H9 (cell line): ENCODE results near the gene IFI35. TPM values are rescaled to one million over a fixed set of nuclear protein-coding genes. Genes with fewer than 3 reads are reported as not detected.
A peak's percentile ranks its signal among the peaks of the same experiment; 100 is the strongest.

Experiments used
- DNase-seq: peaks from one replicate; pipeline ENCODE4 v3.0.0-alpha.2; 2017
- H2AFZ ChIP-seq: one replicate; pipeline ENCODE4 v1.6.1; 2013; ENCODE audit warnings: mild to moderate bottlenecking, low read length, control low read depth, moderate library complexity
- H2AK5ac ChIP-seq: 2 replicates; pipeline ENCODE4 v1.6.1; 2013; ENCODE audit warnings: low read length, control low read depth, mixed read lengths; ENCODE audit not compliant: insufficient read length
- H2BK120ac ChIP-seq: one replicate; pipeline ENCODE4 v1.6.1; 2013; ENCODE audit warnings: low read depth, mild to moderate bottlenecking, low read length, control low read depth, inconsistent platforms; ENCODE audit not compliant: poor library complexity, severe bottlenecking
- H2BK12ac ChIP-seq: 2 replicates; pipeline ENCODE4 v1.6.1; 2013; ENCODE audit warnings: low read length, control low read depth, mixed read lengths, low read depth; ENCODE audit not compliant: insufficient read length
- H2BK15ac ChIP-seq: 2 replicates; pipeline ENCODE4 v1.6.1; 2013; ENCODE audit warnings: low read depth, low read length, control low read depth
- H2BK20ac ChIP-seq: one replicate; pipeline ENCODE4 v1.6.1; 2013; ENCODE audit warnings: low read depth, mild to moderate bottlenecking, low read length, control low read depth, inconsistent platforms; ENCODE audit not compliant: poor library complexity, severe bottlenecking
- H2BK5ac ChIP-seq: 2 replicates; pipeline ENCODE4 v1.6.1; 2013; ENCODE audit warnings: low read length, control low read depth, mixed read lengths; ENCODE audit not compliant: insufficient read length
- H3K14ac ChIP-seq: 2 replicates; pipeline ENCODE4 v1.6.1; 2013; ENCODE audit warnings: low read length, control low read depth; ENCODE audit not compliant: insufficient read depth
- H3K18ac ChIP-seq: 2 replicates; pipeline ENCODE4 v1.6.1; 2013; ENCODE audit warnings: low read depth, mild to moderate bottlenecking, mixed read lengths, low read length, control low read depth; ENCODE audit not compliant: insufficient read length
- H3K23ac ChIP-seq: 2 replicates; pipeline ENCODE4 v1.6.1; 2013; ENCODE audit warnings: low read length, control low read depth, mixed read lengths, low read depth; ENCODE audit not compliant: insufficient read length
- H3K23me2 ChIP-seq: 2 replicates; pipeline ENCODE4 v1.6.1; 2013; ENCODE audit warnings: low read depth, mild to moderate bottlenecking, mixed read lengths, low read length, control low read depth; ENCODE audit not compliant: insufficient read length, poor library complexity, severe bottlenecking
- H3K27ac ChIP-seq: 2 replicates; pipeline ENCODE4 v1.5.1; 2013; ENCODE audit warnings: low read length, control low read depth, mixed read lengths, low read depth; ENCODE audit not compliant: insufficient read length
- H3K27me3 ChIP-seq: 2 replicates; pipeline ENCODE4 v1.6.1; 2013; ENCODE audit warnings: low read length, control low read depth, inconsistent platforms; ENCODE audit not compliant: insufficient read depth
- H3K4ac ChIP-seq: 2 replicates; pipeline ENCODE4 v1.6.1; 2013; ENCODE audit warnings: low read depth, mild to moderate bottlenecking, control low read depth, inconsistent platforms, low read length, moderate library complexity
- H3K4me1 ChIP-seq: 2 replicates; pipeline ENCODE4 v1.6.1; 2013; ENCODE audit warnings: low read length, control low read depth, inconsistent platforms; ENCODE audit not compliant: insufficient read depth
- H3K4me2 ChIP-seq: 2 replicates; pipeline ENCODE4 v1.6.1; 2013; ENCODE audit warnings: low read length, control low read depth, mixed read lengths; ENCODE audit not compliant: insufficient read length, insufficient read depth
- H3K56ac ChIP-seq: 2 replicates; pipeline ENCODE4 v1.6.1; 2013; ENCODE audit warnings: low read depth, mild to moderate bottlenecking, mixed read lengths, low read length, control low read depth; ENCODE audit not compliant: insufficient read length
- H3K79me1 ChIP-seq: 2 replicates; pipeline ENCODE4 v1.6.1; 2013; ENCODE audit warnings: low read depth, mild to moderate bottlenecking, moderate library complexity, low read length, control low read depth, inconsistent platforms; ENCODE audit not compliant: insufficient read depth, poor library complexity, severe bottlenecking
- H3K79me2 ChIP-seq: 2 replicates; pipeline ENCODE4 v1.6.1; 2013; ENCODE audit warnings: low read length, control low read depth, inconsistent platforms; ENCODE audit not compliant: insufficient read depth
- H3K9ac ChIP-seq: 2 replicates; pipeline ENCODE4 v1.6.1; 2013; ENCODE audit warnings: low read length, control low read depth, mixed read lengths; ENCODE audit not compliant: insufficient read length; ENCODE audit errors: extremely low read depth
- H3K9me3 ChIP-seq: one replicate; pipeline ENCODE4 v1.6.1; 2013; ENCODE audit warnings: low read depth, low read length, inconsistent platforms; ENCODE audit not compliant: control insufficient read depth
- H3T11ph ChIP-seq: one replicate; pipeline ENCODE4 v1.6.1; 2013; ENCODE audit warnings: mild to moderate bottlenecking, low read length, control low read depth, inconsistent platforms
- H4K20me1 ChIP-seq: one replicate; pipeline ENCODE4 v1.6.1; 2013; ENCODE audit not compliant: control insufficient read depth, insufficient read length, insufficient read depth
- H4K5ac ChIP-seq: 2 replicates; pipeline ENCODE4 v1.6.1; 2013; ENCODE audit warnings: low read depth, mild to moderate bottlenecking, mixed read lengths, low read length, control low read depth; ENCODE audit not compliant: insufficient read length
- H4K8ac ChIP-seq: replicated peaks from 2 replicates; pipeline ENCODE4 v1.6.1; 2013; ENCODE audit warnings: low read length, control low read depth, mixed read lengths, low read depth; ENCODE audit not compliant: insufficient read length
- H4K91ac ChIP-seq: 2 replicates; pipeline ENCODE4 v1.6.1; 2013; ENCODE audit warnings: low read depth, mild to moderate bottlenecking, moderate library complexity, mixed read lengths, low read length, control low read depth; ENCODE audit not compliant: insufficient read length
- H3K27ac Mint-ChIP-seq, 3 experiments: 2 replicates in 2 of 3; 3 replicates in 1 of 3; pipeline ENCODE4 v1.8.0; 2020 to 2021; ENCODE audit warnings: mixed read lengths in 3 of 3, mild to moderate bottlenecking in 1 of 3, moderate library complexity in 1 of 3
- H3K27me3 Mint-ChIP-seq: 2 replicates; pipeline ENCODE4 v1.8.0; 2021; ENCODE audit warnings: low read depth, mild to moderate bottlenecking, moderate library complexity, mixed read lengths
- H3K36me3 Mint-ChIP-seq, 3 experiments: 2 replicates in 2 of 3; 3 replicates in 1 of 3; pipeline ENCODE4 v1.8.0; 2020 to 2021; ENCODE audit warnings: low read depth in 3 of 3, mixed read lengths in 3 of 3; ENCODE audit not compliant: insufficient read depth in 1 of 3
- H3K4me1 Mint-ChIP-seq, 2 experiments: 2 replicates each; pipeline ENCODE4 v1.8.0; 2020; ENCODE audit warnings: mixed read lengths in 2 of 2
- H3K4me3 Mint-ChIP-seq, 2 experiments: 2 replicates in 1 of 2; 3 replicates in 1 of 2; pipeline ENCODE4 v1.8.0; 2020 to 2021; ENCODE audit warnings: mild to moderate bottlenecking in 2 of 2, mixed read lengths in 2 of 2, moderate library complexity in 1 of 2
- H3K9me3 Mint-ChIP-seq, 2 experiments: 2 replicates in 1 of 2; 3 replicates in 1 of 2; pipeline ENCODE4 v1.8.0; 2020; ENCODE audit warnings: mild to moderate bottlenecking in 2 of 2, mixed read lengths in 2 of 2, moderate library complexity in 1 of 2
- CTCF ChIP-seq: fragments of 200-600 bp; sonication (generic); conservative IDR thresholded peaks from 3 replicates; pipeline ENCODE4 v1.8.0; 2021; ENCODE audit warnings: antibody characterized with exemption, mild to moderate bottlenecking
- WGBS: extraction: QIAGEN DNeasy Blood & Tissue Kit; methylation state at CpG from one replicate; pipeline ENCODE4 v1.1.7; 2013; ENCODE audit warnings: missing lambda C conversion rate, low lambda C conversion rate, mixed read lengths; ENCODE audit not compliant: insufficient read length; ENCODE audit errors: extremely low coverage; 5-methylcytosine and 5-hydroxymethylcytosine counted together
- total RNA-seq: library from RNA; stranded (reverse); gene quantifications from 2 replicates; pipeline ENCODE4 v1.2.1, GENCODE V29; 2021

IFI35 gene
- total RNA-seq, 1 experiment from 2014 or later: 4.2 TPM

GRCh38 chr17:42980766-42981397, 25.7 kb upstream of the IFI35 start:
- H3K9me3 Mint-ChIP-seq: no peaks in the 10 kb centered on the region; a peak in 2 of 5 replicates
- no peaks in the 10 kb centered on the region for H3K9me3 ChIP-seq
- H2AK5ac ChIP-seq: no peak overlapping the region
- peaks cover 4% of the 10 kb centered on the region; the same call in 1 of the 2 replicates for H3K79me2 ChIP-seq
- peaks cover 4 to 25% (median 9%) of the 10 kb centered on the region in 3 experiments; a peak in 6 of 7 replicates for H3K36me3 Mint-ChIP-seq
- no peak overlapping the region for H3K27ac ChIP-seq
- no peak overlapping the region for H2BK120ac ChIP-seq
- peak; percentile 71 for DNase-seq
- H3K4me1 ChIP-seq: peaks cover 2% of the 10 kb centered on the region; the same call in 1 of the 2 replicates
- peaks cover 2% of the 10 kb centered on the region for H4K20me1 ChIP-seq
- H3K23me2 ChIP-seq: peaks cover 12% of the 10 kb centered on the region
- H4K91ac ChIP-seq: no peak overlapping the region
- no peaks in the 10 kb centered on the region for H3K27me3 Mint-ChIP-seq
- H3K23ac ChIP-seq: no peak overlapping the region
- no peak overlapping the region for H3K4ac ChIP-seq
- H2BK5ac ChIP-seq: no peak overlapping the region
- H3K56ac ChIP-seq: no peak overlapping the region
- no peak overlapping the region for H2BK15ac ChIP-seq
- WGBS: no CpG with 5 or more reads among the region's 67 CpGs
- no peak overlapping the region for H4K8ac ChIP-seq
- H3K27ac Mint-ChIP-seq: peak overlapping the region in 2 of 3 experiments; percentile 89 to 97; a peak in 5 of 7 replicates
- peak overlapping the region; percentile 85 for H3K4me2 ChIP-seq
- H3K4me1 Mint-ChIP-seq: peaks cover 17 to 23% of the 10 kb centered on the region in 2 experiments
- no peak overlapping the region for H2AFZ ChIP-seq
- H3K27me3 ChIP-seq: no peaks in the 10 kb centered on the region
- H2BK12ac ChIP-seq: no peak overlapping the region
- no peak overlapping the region for H2BK20ac ChIP-seq
- H3K79me1 ChIP-seq: no peaks in the 10 kb centered on the region
- TF ChIP-seq CTCF: peak; percentile 34; the same call in 2 of the 3 replicates
- peak overlapping the region; percentile 90 to 100 for H3K4me3 Mint-ChIP-seq
- H3K9ac ChIP-seq: peak overlapping the region; percentile 13
- H4K5ac ChIP-seq: no peak overlapping the region
- H3K18ac ChIP-seq: peak overlapping the region; percentile 60
- H3T11ph ChIP-seq: no peak overlapping the region
- peak overlapping the region; percentile 34; the same call in 1 of the 2 replicates for H3K14ac ChIP-seq
